ENCODE measurements around the gene NBAS.
A peak's percentile ranks its signal among the peaks of the same experiment; 100 is the strongest.
"Not testable (repeated sequence)": the region's sequence is repeated elsewhere in the genome, so short reads cannot be mapped to it uniquely, and the experiment has no call there.

NBAS gene

DNA sequence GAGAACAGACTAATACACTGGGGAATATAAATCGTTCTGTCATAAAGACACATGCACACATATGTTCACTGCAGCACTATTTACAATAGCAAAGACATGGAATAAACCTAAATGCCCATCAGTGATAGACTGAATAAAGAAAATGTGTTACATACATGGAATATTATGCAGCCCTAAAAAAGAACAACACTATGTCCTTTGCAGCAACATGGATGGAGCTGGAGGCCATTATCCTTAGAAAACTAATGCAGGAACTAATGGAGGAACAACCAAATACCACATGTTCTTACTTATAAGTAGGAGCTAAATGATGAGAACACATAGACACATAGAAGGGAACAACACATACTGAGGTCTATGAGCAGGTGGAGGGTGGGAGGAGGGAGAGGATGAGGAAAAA lies 61.9 kb downstream of the NBAS start:
- H3K27ac ChIP-seq (ENCODE audit: extremely low read depth, low read depth, low read length); H3K4me3 ChIP-seq (ENCODE audit: low read depth, low read length); CTCF ChIA-PET; H3K36me3 ChIP-seq (ENCODE audit: control insufficient read depth in 2 of 2, insufficient read depth in 1 of 2, low read length in 2 of 2); H3K9me3 ChIP-seq (ENCODE audit: control insufficient read depth, insufficient read depth, low read depth, low read length); POLR2A ChIA-PET; H3K4me1 ChIP-seq (ENCODE audit: control insufficient read depth, insufficient read depth, low read length): not testable (repeated sequence)
- TF ChIP-seq ZNF146 (tag by site-specific recombination; IDR thresholded peaks at IDR 0.05) = peak; percentile 61

DNA sequence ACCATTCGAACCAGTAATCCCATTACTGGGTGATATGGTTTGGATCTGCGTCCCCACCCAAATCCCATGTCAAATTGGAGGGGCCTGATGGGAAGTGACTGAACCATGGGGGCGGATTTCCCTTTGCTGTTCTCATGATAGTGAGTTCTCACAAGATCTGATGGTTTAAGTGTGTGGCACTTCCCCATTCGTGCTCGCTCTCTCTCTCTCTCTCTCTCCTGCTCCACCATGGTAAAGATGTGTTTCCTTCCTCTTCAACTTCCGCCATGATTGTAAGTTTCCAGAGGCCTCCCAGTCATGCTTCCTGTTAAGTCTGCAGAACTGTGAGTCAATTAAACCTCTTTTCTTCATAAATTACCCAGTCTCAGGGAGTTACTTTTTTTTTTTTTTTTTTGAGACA lies 62.6 kb downstream of the NBAS start:
- CTCF ChIA-PET = no interaction called here
- H3K4me3 ChIP-seq (ENCODE audit: low read depth, low read length) = no peak overlapping the region
- TF ChIP-seq SP7 (tag by site-specific recombination; IDR thresholded peaks at IDR 0.05) (no peak), ZNF211 (tag by site-specific recombination; IDR thresholded peaks at IDR 0.05; ENCODE audit: low read depth) (no peak), ZNF610 (tag by site-specific recombination; IDR thresholded peaks at IDR 0.05; ENCODE audit: borderline replicate concordance) (no peak), ZNF843 (tag by site-specific recombination; IDR thresholded peaks at IDR 0.05) (no peak), ZNF157 (tag by site-specific recombination; IDR thresholded peaks at IDR 0.05) (no peak), ZSCAN16 (tag by site-specific recombination; IDR thresholded peaks at IDR 0.05) (no peak), ZNF2 (tag by site-specific recombination; IDR thresholded peaks at IDR 0.05) (no peak), ZBTB1 (tag by site-specific recombination; IDR thresholded peaks at IDR 0.05) (no peak), ZNF596 (tag by site-specific recombination; IDR thresholded peaks at IDR 0.05) (no peak)

DNA sequence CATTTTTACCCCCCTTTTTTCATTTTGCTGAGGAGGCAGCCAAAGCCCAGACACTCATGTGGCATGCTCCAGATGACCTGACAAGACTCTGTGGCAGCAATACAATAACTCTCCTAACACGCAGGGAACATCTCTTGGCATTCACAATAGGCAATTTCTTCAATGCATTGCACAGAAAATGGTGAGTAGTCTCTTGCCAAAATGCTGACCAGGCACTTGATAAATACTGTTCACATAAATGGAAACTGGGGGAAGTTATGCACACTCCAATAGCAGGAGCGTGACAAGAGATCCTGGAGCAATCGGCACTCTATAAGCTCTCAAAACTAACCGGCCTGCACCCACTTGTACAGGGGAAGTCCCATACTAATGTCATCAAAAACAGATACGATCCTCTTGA lies 66.3 kb downstream of the NBAS start:
- TF ChIP-seq ZNF670 (tag by site-specific recombination; IDR thresholded peaks at IDR 0.05; ENCODE audit: low read depth) = no peak
- no peak for TF ChIP-seq ZFP3 (tag by site-specific recombination; IDR thresholded peaks at IDR 0.05; ENCODE audit: low read depth)
- no peak for TF ChIP-seq ZNF561 (tag by site-specific recombination; IDR thresholded peaks at IDR 0.05; ENCODE audit: borderline replicate concordance)
- no peak for TF ChIP-seq ZNF549 (tag by site-specific recombination; IDR thresholded peaks at IDR 0.05)
- TF ChIP-seq HOXC10 (CRISPR knock-in tag; IDR thresholded peaks at IDR 0.05) = no peak
- no peak for TF ChIP-seq KLF16 (tag by site-specific recombination; IDR thresholded peaks at IDR 0.05)
- TF ChIP-seq ZNF701 (tag by site-specific recombination; IDR thresholded peaks at IDR 0.05) = no peak
- no peak for TF ChIP-seq ZNF133 (tag by site-specific recombination; IDR thresholded peaks at IDR 0.05)
- TF ChIP-seq ZBTB21 (tag by site-specific recombination; IDR thresholded peaks at IDR 0.05) = no peak
- TF ChIP-seq, protein P1, sequence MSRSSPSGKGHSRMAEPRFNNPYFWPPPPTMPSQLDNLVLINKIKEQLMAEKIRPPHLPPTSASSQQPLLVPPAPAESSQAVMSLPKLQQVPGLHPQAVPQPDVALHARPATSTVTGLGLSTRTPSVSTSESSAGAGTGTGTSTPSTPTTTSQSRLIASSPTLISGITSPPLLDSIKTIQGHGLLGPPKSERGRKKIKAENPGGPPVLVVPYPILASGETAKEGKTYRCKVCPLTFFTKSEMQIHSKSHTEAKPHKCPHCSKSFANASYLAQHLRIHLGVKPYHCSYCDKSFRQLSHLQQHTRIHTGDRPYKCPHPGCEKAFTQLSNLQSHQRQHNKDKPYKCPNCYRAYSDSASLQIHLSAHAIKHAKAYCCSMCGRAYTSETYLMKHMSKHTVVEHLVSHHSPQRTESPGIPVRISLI (tag by site-specific recombination; IDR thresholded peaks at IDR 0.05) = no peak
- TF ChIP-seq, protein P2, sequence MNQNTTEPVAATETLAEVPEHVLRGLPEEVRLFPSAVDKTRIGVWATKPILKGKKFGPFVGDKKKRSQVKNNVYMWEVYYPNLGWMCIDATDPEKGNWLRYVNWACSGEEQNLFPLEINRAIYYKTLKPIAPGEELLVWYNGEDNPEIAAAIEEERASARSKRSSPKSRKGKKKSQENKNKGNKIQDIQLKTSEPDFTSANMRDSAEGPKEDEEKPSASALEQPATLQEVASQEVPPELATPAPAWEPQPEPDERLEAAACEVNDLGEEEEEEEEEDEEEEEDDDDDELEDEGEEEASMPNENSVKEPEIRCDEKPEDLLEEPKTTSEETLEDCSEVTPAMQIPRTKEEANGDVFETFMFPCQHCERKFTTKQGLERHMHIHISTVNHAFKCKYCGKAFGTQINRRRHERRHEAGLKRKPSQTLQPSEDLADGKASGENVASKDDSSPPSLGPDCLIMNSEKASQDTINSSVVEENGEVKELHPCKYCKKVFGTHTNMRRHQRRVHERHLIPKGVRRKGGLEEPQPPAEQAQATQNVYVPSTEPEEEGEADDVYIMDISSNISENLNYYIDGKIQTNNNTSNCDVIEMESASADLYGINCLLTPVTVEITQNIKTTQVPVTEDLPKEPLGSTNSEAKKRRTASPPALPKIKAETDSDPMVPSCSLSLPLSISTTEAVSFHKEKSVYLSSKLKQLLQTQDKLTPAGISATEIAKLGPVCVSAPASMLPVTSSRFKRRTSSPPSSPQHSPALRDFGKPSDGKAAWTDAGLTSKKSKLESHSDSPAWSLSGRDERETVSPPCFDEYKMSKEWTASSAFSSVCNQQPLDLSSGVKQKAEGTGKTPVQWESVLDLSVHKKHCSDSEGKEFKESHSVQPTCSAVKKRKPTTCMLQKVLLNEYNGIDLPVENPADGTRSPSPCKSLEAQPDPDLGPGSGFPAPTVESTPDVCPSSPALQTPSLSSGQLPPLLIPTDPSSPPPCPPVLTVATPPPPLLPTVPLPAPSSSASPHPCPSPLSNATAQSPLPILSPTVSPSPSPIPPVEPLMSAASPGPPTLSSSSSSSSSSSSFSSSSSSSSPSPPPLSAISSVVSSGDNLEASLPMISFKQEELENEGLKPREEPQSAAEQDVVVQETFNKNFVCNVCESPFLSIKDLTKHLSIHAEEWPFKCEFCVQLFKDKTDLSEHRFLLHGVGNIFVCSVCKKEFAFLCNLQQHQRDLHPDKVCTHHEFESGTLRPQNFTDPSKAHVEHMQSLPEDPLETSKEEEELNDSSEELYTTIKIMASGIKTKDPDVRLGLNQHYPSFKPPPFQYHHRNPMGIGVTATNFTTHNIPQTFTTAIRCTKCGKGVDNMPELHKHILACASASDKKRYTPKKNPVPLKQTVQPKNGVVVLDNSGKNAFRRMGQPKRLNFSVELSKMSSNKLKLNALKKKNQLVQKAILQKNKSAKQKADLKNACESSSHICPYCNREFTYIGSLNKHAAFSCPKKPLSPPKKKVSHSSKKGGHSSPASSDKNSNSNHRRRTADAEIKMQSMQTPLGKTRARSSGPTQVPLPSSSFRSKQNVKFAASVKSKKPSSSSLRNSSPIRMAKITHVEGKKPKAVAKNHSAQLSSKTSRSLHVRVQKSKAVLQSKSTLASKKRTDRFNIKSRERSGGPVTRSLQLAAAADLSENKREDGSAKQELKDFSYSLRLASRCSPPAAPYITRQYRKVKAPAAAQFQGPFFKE (tag by site-specific recombination; IDR thresholded peaks at IDR 0.05; ENCODE audit: borderline replicate concordance) = no peak
- no peak for TF ChIP-seq ZNF404 (tag by site-specific recombination; IDR thresholded peaks at IDR 0.05)
- no peak overlapping the region for H3K27ac ChIP-seq (ENCODE audit: extremely low read depth, low read depth, low read length)
- H3K4me1 ChIP-seq (ENCODE audit: control insufficient read depth, insufficient read depth, low read length) = no peaks in the 10 kb centered on the region
- ChIA-PET CTCF (no interaction called here), POLR2A (no interaction called here)
- no peak overlapping the region for H3K4me3 ChIP-seq (ENCODE audit: low read depth, low read length)
- H3K36me3 ChIP-seq (ENCODE audit: control insufficient read depth in 2 of 2, insufficient read depth in 1 of 2, low read length in 2 of 2) = no peaks in the 10 kb centered on the region; a peak in 1 of 3 replicates
- no peaks in the 10 kb centered on the region for H3K9me3 ChIP-seq (ENCODE audit: control insufficient read depth, insufficient read depth, low read depth, low read length)

More for the DNA sequence above, 62.6 kb downstream of the NBAS start:
- no peaks in the 10 kb centered on the region for H3K9me3 ChIP-seq (ENCODE audit: control insufficient read depth, insufficient read depth, low read depth, low read length)
- peaks cover 0 to 9% of the 10 kb centered on the region in 2 experiments; a peak in 2 of 3 replicates for H3K36me3 ChIP-seq (ENCODE audit: control insufficient read depth in 2 of 2, insufficient read depth in 1 of 2, low read length in 2 of 2)
- H3K4me1 ChIP-seq (ENCODE audit: control insufficient read depth, insufficient read depth, low read length) = no peaks in the 10 kb centered on the region
- POLR2A ChIA-PET = no interaction called here
- no peak overlapping the region for H3K27ac ChIP-seq (ENCODE audit: extremely low read depth, low read depth, low read length)
